ENCODE measurements around the gene CBARP.

- TF ChIP-seq CTCF (IDR thresholded peaks at IDR 0.05) = no peak
- TF ChIP-seq EP300 (IDR thresholded peaks at IDR 0.05) = no peak
- no peak for TF ChIP-seq POLR2A (IDR thresholded peaks at IDR 0.05)
Measured at GRCh38 chr19:1282588-1283206, 44.9 kb upstream of the CBARP start.

Data from ovary (tissue), 3 donors.